ENCODE measurements around the gene BRI3BP.
"Not testable (repeated sequence)": the region's sequence is repeated elsewhere in the genome, so short reads cannot be mapped to it uniquely, and the experiment has no call there.

BRI3BP gene

DNA sequence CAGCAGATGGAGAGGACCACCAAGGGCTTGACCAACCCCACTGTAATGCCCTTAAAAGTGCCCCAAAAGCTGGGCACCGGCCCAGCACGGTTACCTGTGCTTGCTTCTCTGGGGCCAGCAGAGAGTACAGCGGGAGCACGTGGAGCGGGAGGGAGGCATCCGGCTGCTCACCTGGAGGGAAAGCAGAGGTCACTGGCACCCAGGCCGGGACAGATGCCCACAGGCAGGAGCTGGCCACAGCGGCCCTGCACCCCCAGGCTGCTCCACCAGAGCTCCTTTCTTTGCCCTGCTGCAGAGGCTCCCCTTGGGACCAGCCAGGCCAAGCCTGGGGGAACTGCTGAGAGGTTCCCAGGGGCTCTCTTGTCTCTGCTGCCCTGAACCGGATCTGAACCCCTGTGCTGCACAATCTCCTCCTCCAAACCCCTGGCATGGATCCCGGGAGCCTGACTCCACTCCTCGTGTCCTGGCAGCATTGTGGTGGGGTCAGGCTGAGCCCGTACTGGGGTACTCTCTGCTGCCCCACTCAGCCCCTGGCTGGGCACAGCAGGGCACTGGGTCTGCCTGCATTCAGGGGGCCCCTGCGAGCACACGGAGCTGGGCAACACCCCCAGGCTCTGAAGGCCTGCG lies 28.5 kb upstream of the BRI3BP start:
- Mint-ChIP-seq H3K27me3 (no peaks in the 10 kb centered on the region), H3K4me1 (no peaks in the 10 kb centered on the region), H3K4me3 (no peak overlapping the region), H3K27ac (peak overlapping the region in 1 of 2 donors; percentile 89), H3K9me3 (no peaks in the 10 kb centered on the region)
- ATAC-seq (peak; percentile 23), DNase-seq (no peak)

GRCh38 chr12:124967016-124967739 lies 26.3 kb upstream of the BRI3BP start:
- Mint-ChIP-seq H3K27me3 (no peaks in the 10 kb centered on the region), H3K4me1 (no peaks in the 10 kb centered on the region), H3K9me3 (no peaks in the 10 kb centered on the region), H3K27ac (no peak overlapping the region), H3K4me3 (no peak overlapping the region)
- ATAC-seq (no peak), DNase-seq (no peak)

GRCh38 chr12:124968656-124969055 lies 24.8 kb upstream of the BRI3BP start:
- Mint-ChIP-seq H3K4me1 (no peaks in the 10 kb centered on the region), H3K4me3 (no peak overlapping the region), H3K9me3 (no peaks in the 10 kb centered on the region), H3K27me3 (no peaks in the 10 kb centered on the region), H3K27ac (no peak overlapping the region)
- no peak for ATAC-seq
- DNase-seq, result no peak

GRCh38 chr12:124970647-124971402 lies 22.6 kb upstream of the BRI3BP start:
- no peaks in the 10 kb centered on the region for H3K27me3 Mint-ChIP-seq
- no peaks in the 10 kb centered on the region for H3K9me3 Mint-ChIP-seq
- DNase-seq, result no peak
- ATAC-seq, result peak; percentile 39
- no peaks in the 10 kb centered on the region for H3K4me1 Mint-ChIP-seq
- H3K4me3 Mint-ChIP-seq, result no peak overlapping the region
- H3K27ac Mint-ChIP-seq, result no peak overlapping the region

DNA sequence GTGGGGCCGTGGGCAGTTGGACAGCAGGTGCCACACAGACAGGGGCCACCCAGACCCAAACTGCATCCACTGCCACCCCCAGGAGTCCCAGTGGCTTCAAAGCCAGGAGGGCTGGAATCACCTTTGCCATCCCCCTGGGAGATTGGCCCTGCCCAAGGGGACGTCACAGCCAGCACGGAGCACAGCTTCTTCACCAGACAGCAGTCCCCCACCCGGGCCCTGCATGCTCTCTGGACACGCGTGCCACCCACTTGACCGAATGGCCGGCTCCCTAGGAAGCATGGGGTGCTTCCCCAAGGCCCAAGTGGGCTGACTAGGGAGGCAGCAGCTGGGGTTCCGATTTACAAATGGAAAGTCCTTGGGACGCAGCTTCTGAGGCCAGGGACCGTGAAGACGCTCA lies 21.8 kb upstream of the BRI3BP start:
- H3K9me3 Mint-ChIP-seq, result no peaks in the 10 kb centered on the region
- H3K27ac Mint-ChIP-seq, result no peak overlapping the region
- no peaks in the 10 kb centered on the region for H3K4me1 Mint-ChIP-seq
- H3K27me3 Mint-ChIP-seq, result no peaks in the 10 kb centered on the region
- ATAC-seq, result no peak
- no peak for DNase-seq
- no peak overlapping the region for H3K4me3 Mint-ChIP-seq

DNA sequence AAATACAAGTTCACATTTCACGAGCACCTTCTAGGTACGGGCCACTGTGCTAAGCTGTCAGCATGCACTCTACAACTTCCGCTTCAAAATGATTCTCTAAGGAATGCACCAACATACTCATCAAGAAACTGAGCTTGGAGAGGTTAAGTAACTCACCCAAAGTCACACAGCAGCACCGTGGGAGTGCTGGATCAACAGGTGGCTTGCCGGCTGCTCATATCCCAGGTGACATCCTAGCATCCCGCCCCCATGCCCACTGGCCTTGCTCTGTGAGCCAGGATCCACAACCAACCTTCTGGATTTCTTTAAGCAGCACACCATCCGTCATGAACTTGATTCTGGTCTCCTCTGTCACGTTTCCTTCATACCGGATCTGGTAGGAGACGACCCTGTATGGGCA lies 21.2 kb upstream of the BRI3BP start:
- Mint-ChIP-seq H3K4me1 (no peaks in the 10 kb centered on the region), H3K27ac (no peak overlapping the region), H3K9me3 (no peaks in the 10 kb centered on the region), H3K27me3 (no peaks in the 10 kb centered on the region), H3K4me3 (no peak overlapping the region)
- ATAC-seq, result no peak
- no peak for DNase-seq

DNA sequence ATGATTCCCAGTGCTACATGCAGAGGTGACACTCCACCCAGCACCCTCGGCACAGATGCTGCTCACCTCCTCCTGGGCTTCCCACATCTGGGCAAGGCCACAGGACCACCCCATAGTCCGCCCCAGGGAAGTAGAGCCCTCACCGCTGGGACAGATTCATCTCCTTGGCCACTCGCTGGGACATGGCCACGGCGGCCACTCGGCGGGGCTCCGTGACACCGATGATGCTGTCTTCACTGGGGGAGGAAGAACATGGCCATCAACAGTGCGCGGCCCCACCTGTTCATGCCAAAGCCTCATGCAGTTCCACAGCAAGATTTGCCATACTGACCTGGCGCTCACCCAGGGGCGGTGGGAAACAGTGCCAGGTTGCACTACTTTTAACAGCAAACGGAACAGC lies 18.2 kb upstream of the BRI3BP start:
- Mint-ChIP-seq H3K4me1 (no peaks in the 10 kb centered on the region), H3K9me3 (no peaks in the 10 kb centered on the region), H3K27ac (no peak overlapping the region), H3K27me3 (no peaks in the 10 kb centered on the region), H3K4me3 (no peak overlapping the region)
- DNase-seq, result no peak
- no peak for ATAC-seq

DNA sequence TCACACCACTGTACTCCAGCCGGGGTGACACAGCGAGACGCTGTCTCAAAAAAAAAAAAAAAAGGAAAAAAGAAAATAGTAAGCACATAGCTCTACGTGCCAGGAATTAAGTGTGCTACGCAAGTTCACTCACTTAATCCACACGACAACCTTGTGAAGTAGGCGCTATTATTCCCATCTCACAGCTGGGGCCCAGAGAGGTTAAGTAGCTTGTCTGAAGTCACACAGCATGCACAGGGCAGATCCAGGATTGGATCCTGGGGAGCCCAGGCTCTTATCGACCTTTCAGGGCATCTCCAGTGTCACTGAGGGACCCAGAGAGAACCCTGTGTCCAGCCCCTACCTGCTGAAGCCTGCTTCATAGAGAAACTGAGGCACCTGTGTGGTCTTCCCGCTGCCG lies 16.4 kb upstream of the BRI3BP start:
- no peaks in the 10 kb centered on the region for H3K27me3 Mint-ChIP-seq
- no peak for ATAC-seq
- no peak for DNase-seq
- H3K4me1 Mint-ChIP-seq, result peaks cover 6% of the 10 kb centered on the region
- H3K27ac Mint-ChIP-seq, result no peak overlapping the region
- H3K4me3 Mint-ChIP-seq, result no peak overlapping the region
- H3K9me3 Mint-ChIP-seq, result no peaks in the 10 kb centered on the region

DNA sequence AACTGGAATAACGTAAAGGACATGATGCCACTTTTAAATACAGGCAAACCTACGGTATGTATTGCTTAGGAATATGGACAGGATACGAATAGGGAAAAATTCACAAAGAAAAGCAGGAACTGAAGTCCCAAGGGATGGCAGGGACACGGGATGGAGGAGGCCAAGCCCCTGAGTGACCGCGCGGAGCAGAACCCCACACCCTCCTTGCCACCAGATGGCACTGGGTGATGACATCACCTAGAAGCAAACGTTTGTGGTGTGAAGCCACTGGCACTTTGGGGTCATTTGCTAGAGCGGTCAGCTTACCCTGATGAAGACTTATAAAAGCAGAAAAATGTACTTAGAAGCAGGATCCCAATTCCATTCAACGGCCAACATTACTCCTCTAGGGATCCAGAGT lies 13.9 kb upstream of the BRI3BP start:
- H3K4me1 Mint-ChIP-seq, result peaks cover 6% of the 10 kb centered on the region
- no peaks in the 10 kb centered on the region for H3K27me3 Mint-ChIP-seq
- ATAC-seq (no peak), DNase-seq (no peak)
- H3K27ac Mint-ChIP-seq, result no peak overlapping the region
- H3K9me3 Mint-ChIP-seq, result no peaks in the 10 kb centered on the region
- H3K4me3 Mint-ChIP-seq, result no peak overlapping the region

DNA sequence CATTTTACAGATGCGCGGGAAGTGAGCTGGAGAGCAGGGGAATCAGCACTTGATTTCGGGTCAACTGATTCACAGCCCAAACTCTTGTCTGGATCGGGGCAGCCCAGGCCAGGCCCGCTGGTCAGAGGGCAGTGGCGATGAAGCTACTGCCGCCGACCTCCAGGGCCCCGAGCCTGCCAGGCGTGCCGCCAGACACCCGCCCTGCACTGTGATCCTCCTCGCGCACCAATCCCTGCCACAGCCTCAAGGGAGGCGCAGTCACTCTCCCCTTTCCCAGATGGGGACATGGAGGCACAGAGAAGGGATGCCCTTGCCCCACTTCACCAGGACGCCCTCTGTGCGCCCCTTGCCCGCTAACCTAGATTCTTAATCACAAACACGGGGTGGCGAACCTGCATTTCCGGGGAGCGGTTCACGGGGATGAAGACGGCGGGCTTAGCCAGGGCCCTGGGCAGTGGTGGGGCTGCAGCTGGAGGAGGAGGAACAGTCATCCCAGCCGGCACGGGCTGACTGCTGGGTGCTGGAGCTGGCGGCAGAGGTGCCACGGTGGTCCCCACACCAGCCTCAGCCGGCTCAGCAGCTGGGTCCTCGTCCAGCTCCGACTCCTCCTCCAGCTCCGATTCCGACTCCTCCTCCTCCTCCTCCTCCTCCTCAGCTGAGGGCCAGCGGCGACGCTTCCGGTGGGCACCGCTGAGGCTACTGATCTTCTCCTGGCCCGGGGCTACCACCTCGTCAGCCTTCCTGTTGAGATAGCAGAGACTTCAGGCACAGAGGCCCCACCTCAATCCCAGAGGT lies 13.2 kb upstream of the BRI3BP start:
- no peak for ATAC-seq
- no peaks in the 10 kb centered on the region for H3K9me3 Mint-ChIP-seq

GRCh38 chr12:124986876-124987275 lies 6.6 kb upstream of the BRI3BP start:
- Mint-ChIP-seq H3K4me3 (peak overlapping the region in 1 of 2 donors; percentile 92), H3K4me1 (peaks cover 28% of the 10 kb centered on the region), H3K27ac (peak overlapping the region in 1 of 2 donors; percentile 76)
- ATAC-seq, DNase-seq, H3K27me3 Mint-ChIP-seq, H3K9me3 Mint-ChIP-seq: not testable (repeated sequence)

More for the DNA sequence above, 13.2 kb upstream of the BRI3BP start:
- DNase-seq, result no peak
- Mint-ChIP-seq H3K27ac (peak overlapping the region in 1 of 2 donors; percentile 78), H3K4me3 (no peak overlapping the region), H3K4me1 (peaks cover 6% of the 10 kb centered on the region), H3K27me3 (no peaks in the 10 kb centered on the region)

- Mint-ChIP-seq H3K27me3 (no peaks in the 10 kb centered on the region), H3K4me1 (peaks cover 40% of the 10 kb centered on the region), H3K4me3 (peak overlapping the region; percentile 82 to 93), H3K9me3 (no peaks in the 10 kb centered on the region), H3K27ac (peak overlapping the region; percentile 79 to 95)
- DNase-seq (peak; percentile 84 to 91), ATAC-seq (peak; percentile 78)
Measured at GRCh38 chr12:124992874-124993625, 395 bp upstream of the BRI3BP start.

DNA sequence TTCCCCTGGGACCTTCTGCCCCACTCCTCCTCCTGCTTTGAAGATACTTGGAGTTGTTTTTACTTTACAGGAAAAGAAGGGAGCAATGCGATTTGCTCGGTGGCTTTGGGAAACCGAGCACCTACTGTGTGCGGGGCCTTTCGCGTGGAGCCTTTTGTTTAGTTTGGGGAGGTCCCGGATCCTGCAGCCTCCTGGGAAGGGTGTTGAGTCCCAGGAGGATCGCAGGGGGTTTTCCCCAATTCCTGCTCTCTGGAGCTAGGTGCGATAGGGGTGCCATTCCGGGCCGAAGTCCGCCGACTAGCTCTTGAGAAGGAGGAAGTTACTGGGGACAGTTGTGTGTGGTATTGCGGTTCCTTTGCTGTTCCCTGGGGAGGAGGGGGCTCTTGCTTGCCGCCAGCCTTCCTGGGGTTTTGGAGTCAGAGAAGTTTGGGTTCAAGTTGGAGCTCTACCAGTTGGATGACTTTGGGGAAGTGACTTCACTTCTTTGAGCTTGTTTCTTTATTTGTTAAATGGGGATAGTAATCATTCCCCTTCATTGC lies 1.1 kb downstream of the BRI3BP start:
- DNase-seq (no peak), ATAC-seq (no peak)
- Mint-ChIP-seq H3K27ac (peak overlapping the region; percentile 89 to 96), H3K9me3 (no peaks in the 10 kb centered on the region), H3K4me3 (peak overlapping the region; percentile 92 to 97), H3K4me1 (peaks cover 33% of the 10 kb centered on the region), H3K27me3 (no peaks in the 10 kb centered on the region)

DNA sequence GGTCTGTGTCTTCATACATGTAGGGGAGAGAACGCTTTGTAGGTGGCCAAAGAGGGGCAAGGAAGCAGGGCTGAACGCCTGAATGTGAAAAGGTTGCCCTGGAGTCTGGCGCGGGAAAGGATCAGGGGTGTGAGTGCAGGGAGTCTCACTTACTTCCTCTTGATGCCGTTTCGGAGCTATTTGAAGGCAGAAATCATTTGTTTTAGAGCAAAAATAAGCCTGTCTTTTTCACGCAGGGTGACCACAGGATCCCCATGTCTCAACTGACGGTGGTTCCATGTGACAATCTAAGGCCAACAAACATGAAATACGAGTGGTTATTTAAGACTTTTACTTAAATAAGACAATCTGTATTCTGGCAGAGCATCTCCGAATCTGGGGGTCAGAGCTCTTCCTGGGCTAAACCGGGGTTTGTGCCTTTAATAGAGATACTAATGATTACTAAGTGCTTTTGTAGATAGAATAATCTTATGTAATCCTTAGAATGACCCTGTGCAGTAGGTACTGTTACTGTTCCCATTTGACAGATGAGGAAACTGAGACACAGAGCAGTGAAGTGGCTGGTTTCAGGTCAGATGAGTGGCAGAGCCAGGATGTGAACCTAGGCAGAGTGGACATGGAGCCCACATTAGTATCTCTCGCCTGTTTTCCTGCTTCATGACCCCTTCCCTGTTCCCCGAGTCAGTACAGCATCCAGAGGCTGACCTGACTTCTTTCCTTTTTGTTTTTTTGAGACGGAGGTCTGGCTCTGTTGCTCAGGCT lies 1.9 kb downstream of the BRI3BP start:
- Mint-ChIP-seq H3K4me1 (peaks cover 33% of the 10 kb centered on the region), H3K4me3 (peak overlapping the region; percentile 92 to 97), H3K9me3 (no peaks in the 10 kb centered on the region), H3K27ac (no peak overlapping the region), H3K27me3 (no peaks in the 10 kb centered on the region)
- ATAC-seq (no peak), DNase-seq (no peak)
